ENCODE measurements around the gene HMCN2.

- TF ChIP-seq CTCF (IDR thresholded peaks at IDR 0.05) (no peak), ZFX (IDR thresholded peaks at IDR 0.05; ENCODE audit: borderline replicate concordance) (no peak)
These were observed 112.1 kb downstream of the HMCN2 start for GRCh38 chr9:130377612-130378011.

All from 22Rv1 (cell line).